GM12875 (cell line): ENCODE results near the gene VTCN1.
"Not testable (repeated sequence)": the region's sequence is repeated elsewhere in the genome, so short reads cannot be mapped to it uniquely, and the experiment has no call there.

ENCODE experiments used
- H3K4me3 ChIP-seq: one replicate; pipeline ENCODE4 v1.5.1; 2011; ENCODE audit warnings: low read depth, low read length, control low read depth
- TF ChIP-seq, protein P1 (sequence below): IDR thresholded peaks from 2 replicates; pipeline ENCODE4 v1.5.1; 2011; ENCODE audit warnings: low read depth, mild to moderate bottlenecking, control low read depth, inconsistent platforms, low read length, moderate library complexity, borderline replicate concordance; ENCODE audit not compliant: insufficient read depth

VTCN1 gene

DNA sequence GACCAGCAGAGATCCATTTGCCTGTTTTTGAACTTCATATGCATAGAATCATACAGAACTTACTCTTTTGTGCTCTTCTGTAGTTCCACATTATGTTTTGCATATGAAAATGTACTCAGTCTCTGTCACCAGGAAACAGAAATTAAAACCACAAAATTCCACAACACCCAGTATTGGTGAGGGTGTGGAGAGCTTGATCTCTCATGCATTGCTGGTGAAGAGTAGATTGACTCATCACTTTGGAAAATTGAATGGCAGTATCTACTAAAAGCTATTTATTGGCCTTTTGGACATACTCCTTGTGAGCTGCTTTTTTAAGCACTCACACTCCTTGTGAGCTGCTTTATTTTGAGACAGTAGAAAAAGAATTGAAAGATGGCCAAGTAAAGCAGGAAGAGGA lies 43.3 kb downstream of the VTCN1 start:
- no peak overlapping the region for H3K4me3 ChIP-seq
- TF ChIP-seq, protein P1, sequence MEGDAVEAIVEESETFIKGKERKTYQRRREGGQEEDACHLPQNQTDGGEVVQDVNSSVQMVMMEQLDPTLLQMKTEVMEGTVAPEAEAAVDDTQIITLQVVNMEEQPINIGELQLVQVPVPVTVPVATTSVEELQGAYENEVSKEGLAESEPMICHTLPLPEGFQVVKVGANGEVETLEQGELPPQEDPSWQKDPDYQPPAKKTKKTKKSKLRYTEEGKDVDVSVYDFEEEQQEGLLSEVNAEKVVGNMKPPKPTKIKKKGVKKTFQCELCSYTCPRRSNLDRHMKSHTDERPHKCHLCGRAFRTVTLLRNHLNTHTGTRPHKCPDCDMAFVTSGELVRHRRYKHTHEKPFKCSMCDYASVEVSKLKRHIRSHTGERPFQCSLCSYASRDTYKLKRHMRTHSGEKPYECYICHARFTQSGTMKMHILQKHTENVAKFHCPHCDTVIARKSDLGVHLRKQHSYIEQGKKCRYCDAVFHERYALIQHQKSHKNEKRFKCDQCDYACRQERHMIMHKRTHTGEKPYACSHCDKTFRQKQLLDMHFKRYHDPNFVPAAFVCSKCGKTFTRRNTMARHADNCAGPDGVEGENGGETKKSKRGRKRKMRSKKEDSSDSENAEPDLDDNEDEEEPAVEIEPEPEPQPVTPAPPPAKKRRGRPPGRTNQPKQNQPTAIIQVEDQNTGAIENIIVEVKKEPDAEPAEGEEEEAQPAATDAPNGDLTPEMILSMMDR, result no peak

DNA sequence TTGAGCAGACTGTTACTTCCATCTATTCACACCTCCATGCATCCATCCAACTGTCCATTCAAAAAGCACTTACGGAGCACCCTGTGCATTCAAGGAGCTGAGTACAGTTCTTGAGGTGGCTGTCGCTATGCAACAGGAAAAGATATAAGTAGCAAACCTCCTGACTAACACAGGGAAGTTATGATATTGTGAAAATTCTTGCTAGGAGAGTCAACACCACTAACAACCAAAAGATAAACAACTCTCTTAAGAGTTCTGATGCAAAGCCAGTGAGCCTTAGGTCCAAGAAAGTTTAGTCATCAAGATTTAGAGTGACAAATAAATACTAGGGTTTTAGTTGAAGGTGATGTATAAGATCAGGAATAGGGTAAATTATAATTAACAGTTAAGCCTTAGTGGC lies 44.7 kb downstream of the VTCN1 start:
- H3K4me3 ChIP-seq, result no peak overlapping the region
- TF ChIP-seq, protein P1, result no peak

DNA sequence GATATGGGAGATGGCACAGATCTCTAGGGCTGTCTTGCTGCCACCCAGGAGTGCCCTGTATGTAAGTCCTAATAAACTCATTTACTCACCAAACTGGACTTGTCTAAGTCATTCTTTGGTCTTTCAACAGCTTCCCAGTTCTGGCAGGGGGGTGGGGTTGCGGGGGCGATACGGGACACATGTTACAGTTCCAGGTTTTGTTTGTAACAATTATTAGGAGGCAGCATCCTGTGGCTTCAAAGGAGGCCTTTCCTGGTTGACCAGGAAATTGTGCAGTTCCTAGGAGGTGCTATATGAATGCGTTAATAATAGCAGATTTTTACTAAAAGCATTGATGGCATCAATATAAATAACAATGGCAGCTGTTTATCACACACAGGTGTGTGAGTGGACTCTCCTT lies 46.5 kb downstream of the VTCN1 start:
- no peak overlapping the region for H3K4me3 ChIP-seq
- TF ChIP-seq, protein P1, result no peak

DNA sequence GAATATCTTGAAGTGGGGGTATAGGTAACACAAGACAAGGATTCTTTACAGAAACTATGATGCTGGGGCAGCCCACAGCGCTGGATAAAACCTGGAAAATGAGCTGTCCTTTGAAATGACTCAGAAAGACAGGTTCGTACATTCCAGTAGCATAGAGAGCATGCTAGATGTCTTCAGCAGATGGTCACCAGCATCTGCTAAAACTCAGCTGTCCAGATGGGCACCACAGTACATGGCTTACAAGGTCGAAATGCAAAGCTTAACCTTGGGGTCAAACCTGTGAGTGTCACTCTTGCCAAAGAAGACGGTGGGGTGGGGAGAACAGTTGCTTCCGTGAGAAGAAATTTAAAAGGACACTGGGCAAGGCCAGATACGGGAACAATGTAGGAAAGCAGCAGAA lies 47.9 kb downstream of the VTCN1 start:
- H3K4me3 ChIP-seq, result no peak overlapping the region
- TF ChIP-seq, protein P1, result no peak

DNA sequence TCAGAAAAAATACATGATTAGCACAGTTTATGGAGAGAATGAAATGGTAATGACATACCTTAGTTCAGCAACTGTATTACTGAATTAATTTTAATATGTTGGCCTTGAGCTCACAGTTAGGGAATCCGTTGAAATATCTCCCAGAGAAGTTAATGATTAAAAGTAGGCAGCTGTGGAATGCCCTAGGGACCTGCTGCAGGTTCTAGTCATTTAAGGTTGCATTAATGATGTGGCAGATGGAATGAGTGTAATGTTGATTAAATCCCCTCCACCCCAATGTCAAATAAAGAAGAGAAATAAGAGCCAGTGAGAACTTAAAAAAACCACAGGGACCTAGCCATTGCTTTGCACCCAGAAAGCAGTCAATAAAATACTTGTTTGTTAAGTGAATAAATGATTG lies 48.8 kb downstream of the VTCN1 start:
- TF ChIP-seq, protein P1, result no peak
- no peak overlapping the region for H3K4me3 ChIP-seq

DNA sequence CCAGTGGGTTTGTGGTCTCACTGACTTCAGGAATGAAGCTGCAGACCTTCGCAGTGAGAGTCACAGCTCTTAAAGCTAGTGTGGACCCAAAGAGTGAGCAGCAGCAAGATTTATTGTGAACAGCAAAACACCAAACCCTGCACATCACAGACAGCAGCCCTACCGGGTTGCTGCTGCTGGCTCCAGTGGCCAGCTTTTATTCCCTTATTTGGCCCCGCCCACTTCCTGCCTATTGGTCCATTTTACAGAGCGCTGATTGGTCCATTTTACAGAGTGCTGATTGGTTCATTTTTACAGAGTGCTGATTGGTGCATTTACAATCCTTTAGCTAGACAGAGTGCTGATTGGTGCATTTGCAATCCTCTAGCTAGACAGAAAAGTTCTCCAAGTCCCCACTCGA lies 59.4 kb downstream of the VTCN1 start:
- H3K4me3 ChIP-seq, result not testable (repeated sequence)

DNA sequence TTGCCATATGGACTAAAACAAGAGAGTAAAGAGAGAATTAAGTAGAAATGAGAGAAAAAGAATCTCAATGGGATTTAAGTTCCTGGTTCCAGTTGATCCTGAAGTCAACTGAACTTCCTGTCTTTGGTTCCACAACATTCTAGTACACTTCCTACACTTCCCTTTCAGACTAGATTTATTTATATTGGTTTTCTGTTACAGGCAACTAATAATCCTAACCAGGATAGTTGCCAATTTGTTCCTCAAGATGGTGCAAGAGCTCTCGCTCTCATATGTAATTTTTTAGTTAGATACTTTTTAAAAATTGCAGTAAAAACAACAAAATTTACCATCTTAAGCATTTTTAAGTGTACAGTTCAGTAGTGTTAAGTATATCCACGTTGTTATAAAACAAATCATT lies 60.4 kb downstream of the VTCN1 start:
- TF ChIP-seq, protein P1, result no peak
- no peak overlapping the region for H3K4me3 ChIP-seq
